HG03045 (cell line): ENCODE results near the gene TAS2R40.

ENCODE experiments used
- ATAC-seq: cut with Tn5 transposase; IDR thresholded peaks from one replicate; pipeline ENCODE4 v1.9.1; 2021; ENCODE audit warnings: mild to moderate bottlenecking, moderate library complexity; ENCODE audit not compliant: unreplicated experiment

The TAS2R40 gene

GRCh38 chr7:143222782-143223181, 945 bp downstream of the TAS2R40 start:
- ATAC-seq = no peak

GRCh38 chr7:143223784-143224183, 1.9 kb downstream of the TAS2R40 start:
- no peak for ATAC-seq

GRCh38 chr7:143225047-143225446, 3.2 kb downstream of the TAS2R40 start:
- no peak for ATAC-seq

GRCh38 chr7:143227806-143228205, 6.0 kb downstream of the TAS2R40 start:
- ATAC-seq = no peak

GRCh38 chr7:143229054-143229790, 7.4 kb downstream of the TAS2R40 start:
- ATAC-seq = no peak

DNA sequence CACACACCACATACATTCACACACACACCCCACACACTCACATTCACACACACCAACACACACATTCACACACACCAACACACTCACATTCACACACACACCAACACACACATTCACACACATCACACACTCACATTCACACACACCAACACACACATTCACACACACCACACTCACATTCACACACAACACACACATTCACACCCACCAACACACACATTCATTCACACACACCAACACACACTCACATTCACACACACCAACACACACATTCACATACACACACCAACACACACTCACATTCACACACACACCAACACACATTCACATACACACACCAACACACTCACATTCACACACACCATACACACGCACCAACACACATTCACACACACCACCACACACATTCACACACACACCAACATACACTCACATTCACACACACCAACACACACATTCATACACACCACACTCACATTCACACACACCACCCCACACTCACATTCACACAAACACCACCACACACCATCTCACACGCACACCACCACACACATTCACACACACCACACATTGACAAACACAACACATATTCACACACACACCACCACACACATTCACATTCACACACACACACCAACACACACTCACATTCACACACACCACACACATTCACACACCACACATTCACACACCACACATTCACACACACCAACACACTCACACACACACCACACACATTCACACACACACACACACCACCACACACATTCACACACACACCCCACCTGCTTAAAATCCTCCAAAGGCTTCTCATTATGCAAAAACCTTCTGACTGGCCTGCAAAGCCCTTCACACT, 9.0 kb downstream of the TAS2R40 start:
- ATAC-seq = no peak

DNA sequence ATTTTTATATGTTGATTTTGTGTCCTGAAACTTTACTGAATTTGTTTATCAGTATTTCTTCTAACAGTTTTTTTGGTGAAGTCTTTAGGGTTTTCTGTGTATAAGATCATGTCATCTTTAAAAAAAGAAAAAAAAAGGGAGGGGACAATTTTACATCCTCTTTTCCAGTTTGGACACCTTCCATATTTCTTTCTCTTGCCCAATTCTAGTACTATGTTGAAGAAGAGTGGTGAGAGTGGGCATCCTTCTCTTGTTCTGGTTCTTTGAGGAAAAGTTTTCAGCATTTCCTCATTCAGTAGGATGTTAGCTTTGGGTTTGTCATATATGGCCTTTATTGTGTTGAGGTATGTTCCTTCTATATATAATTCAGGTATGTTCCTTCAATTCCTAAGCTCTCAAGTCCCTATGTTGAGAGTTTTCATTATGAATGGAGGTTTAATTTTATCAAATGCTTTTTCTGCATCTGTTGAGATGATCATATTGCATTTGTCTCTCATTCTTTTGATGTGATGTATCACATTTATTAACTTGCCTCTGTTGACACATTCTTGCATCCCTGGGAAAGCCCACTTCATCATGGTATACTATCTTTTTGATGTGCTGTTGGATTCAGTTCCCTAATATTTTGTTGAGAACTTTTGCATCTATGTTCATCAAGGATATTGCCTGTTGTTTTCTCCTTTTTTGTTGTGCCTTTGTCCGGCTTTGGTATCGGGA, 12.1 kb downstream of the TAS2R40 start:
- ATAC-seq = no peak

DNA sequence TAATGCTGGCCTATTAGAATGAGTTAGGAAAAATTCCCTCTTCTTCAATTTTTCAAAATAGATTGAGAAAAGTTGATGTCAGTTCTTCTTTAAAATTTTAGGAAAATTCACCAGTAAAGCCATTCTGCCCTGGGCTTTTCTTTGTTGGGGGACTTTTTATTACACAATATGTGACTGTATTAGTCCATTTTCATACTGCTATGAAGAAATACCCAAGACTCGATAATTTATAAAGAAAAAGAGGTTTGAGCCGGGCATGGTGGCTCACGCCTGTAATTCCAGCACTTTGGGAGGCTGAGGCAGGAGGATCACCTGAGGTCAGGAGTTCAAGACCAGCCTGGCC, 12.7 kb downstream of the TAS2R40 start:
- ATAC-seq = no peak

DNA sequence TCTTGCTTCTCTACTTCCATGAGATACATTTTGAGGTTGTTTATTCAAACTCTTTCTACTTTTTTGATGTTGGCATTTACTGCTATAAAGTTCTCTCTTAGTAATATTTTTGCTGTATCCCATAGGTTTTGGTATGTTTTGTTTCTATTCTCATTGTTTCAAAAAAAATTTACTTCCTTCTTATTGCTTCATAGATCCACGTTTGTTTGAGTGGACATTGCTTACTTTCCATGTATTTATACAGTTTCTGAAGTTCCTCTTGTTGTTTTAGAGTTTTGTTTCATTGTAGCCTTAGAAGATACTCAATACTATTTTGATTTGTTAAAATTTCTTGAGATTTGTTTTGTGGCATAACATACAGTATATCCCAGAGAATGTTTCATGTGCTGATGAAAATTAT, 13.7 kb downstream of the TAS2R40 start:
- ATAC-seq = no peak

DNA sequence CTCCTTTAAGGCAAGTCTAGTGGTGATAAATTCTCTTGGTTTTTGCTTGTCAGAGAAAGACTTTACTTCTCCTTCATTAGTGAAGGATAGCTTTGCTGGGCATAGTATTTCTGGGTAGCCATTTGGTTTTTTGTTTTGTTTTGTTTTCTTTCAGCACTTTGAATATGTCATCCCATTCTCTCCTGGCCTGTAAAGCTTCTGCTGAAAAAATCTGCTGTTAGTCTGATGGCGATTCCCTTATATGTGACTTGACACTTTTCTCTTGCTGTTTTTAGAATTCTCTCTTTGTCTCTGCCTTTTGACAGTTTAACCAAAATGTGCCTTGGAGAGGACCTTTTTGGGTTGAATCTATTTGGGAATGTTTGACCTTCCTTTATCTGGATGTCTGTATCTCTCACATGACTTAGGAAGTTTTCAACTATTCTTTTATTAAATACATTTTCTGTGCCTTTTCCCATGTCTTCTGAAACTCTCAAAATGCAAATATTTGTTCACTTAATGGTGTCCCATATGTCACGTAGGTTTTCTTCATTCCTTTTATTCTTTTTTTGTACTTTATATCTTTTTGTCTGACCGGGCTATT, 14.7 kb downstream of the TAS2R40 start:
- ATAC-seq = no peak

GRCh38 chr7:143237366-143237765, 15.5 kb downstream of the TAS2R40 start:
- ATAC-seq = no peak

- ATAC-seq = no peak
These were observed 16.6 kb downstream of the TAS2R40 start for GRCh38 chr7:143238289-143238980.

DNA sequence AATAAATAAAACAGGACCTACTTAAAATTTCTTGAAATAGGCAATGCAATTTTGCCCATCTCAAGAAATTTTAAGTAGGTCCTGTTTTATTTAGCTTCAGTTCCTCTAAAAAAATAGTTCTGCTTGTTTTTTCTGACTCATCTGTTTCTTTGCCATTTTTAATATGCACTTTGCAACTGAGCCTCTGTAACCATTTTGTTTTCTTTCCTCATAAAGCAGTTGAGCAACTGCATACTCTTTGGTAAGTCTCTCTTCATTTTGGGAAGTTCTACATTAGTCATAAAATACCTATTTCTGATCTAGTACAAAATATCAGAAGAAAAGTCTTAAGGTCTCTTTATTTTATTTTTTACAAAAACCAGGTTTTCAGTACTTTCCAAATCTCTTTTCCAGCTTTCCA, 18.0 kb downstream of the TAS2R40 start:
- ATAC-seq = no peak

DNA sequence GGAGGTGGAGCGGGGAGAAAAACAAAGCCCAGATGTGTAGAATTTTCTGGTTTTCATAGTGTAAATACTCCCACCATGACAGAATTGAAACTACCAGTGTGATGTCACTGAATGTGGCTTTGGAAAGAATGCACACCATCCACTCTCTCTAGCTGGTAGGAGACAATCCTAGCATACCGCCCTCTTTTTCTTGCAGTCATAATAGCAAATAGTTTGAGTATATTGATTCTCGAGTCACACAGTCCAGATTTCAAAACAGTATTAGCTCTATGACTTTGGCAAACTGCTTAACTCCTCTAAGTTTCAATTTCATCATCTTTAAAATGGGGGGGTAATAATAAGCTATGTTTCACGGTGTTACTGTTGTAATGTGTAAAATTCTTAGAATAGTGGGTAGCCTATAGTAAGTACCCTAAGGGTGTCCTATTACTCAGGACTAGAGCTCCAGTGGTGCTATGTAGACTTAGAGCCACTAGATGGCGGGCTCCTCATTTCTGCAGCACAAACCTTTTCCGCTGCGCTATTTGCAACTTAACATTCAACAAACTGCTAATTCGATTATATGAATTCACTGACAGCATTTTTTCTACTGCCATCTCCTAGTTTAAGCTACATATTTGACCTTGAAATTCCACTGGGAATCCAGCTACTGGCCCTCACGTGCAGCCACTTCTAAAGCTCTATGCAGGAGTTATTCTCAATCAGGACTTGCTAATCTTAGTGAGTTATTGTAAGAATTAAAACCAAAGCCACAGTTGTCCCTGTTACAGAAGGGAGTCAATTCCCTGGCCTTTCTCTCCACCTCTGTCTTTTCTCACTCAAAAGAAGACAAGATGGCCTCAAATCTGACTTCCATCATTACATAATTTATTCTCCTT, 18.7 kb downstream of the TAS2R40 start:
- peak; percentile 89 for ATAC-seq

DNA sequence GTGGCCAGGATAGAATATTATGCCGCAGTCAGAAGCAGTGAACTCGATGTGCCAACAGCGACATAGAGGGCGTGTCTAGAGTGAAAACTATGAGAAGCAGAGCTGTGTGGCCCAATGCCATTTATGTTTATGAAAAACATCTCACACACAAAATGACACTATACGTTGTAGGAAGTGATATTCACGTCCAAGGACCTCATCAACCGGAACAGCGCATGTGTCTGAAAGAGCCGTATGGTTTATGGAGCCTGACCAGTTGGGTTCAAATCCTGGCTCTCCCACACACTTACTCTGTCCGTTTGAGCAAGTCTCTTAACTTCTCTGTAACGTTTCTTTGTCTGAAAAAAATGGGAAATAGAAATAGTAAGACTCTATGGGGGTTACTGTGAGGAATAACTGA, 20.5 kb downstream of the TAS2R40 start:
- ATAC-seq = no peak

GRCh38 chr7:143243111-143243510, 21.3 kb downstream of the TAS2R40 start:
- no peak for ATAC-seq

DNA sequence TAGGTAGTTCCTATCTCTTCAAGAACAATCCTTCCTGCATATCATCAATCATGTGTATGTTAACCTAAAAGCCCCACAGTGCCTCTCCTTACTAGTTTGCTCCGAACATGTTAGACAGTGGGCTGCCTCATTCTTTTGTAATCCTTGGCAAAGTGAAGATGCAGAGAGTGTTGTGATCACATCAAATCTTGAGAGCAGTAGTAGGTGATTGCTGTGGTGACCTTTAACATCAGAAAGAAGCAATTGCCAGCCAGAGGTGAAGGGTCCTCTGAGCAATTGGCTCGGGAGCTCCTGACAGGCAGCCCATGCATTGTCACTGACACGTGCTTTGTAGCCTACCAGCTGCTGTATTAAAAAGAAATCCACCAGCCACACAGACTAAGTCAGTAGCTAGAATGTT, 21.8 kb downstream of the TAS2R40 start:
- no peak for ATAC-seq

DNA sequence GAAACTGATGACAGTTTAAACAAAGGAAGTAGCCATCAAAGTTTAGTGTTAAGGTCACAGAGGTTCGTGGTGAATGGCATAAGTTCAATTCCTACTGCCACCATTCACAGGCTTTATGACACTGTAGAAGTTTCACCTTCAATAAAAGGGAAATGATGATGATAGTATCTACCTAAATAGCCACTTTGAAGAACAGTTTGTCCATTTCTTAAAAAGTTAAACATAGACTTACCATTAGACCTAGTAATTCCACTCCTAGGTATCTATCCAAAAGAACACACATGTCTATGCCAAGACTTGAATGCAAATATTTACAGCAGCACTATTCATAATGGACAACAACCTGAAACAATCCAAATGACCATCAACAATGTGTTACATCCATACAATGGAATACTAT, 22.5 kb downstream of the TAS2R40 start:
- ATAC-seq = no peak

GRCh38 chr7:143245123-143245522, 23.3 kb downstream of the TAS2R40 start:
- ATAC-seq = no peak

DNA sequence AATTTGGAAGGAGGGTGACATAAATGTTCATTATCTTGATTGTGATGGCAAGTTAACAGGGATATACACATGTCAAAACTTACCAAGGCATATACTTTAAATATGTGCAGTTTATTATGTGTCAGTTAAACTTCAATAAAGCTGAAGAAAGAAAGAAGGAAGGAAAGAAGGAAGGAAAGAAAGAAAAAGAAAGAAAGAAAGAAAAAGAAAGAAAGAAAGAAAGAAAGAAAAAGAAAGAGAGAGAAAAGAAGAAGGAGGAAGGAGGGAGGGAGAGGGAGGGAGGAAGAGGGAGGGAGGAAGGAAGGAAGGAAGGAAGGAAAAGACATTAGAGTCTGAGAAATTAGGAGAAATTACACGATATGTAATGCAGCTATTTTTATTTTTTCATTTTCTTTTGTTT, 25.5 kb downstream of the TAS2R40 start:
- ATAC-seq = no peak
